HG03196 (cell line): ENCODE measurements around the gene OGFOD3.
"Not testable (repeated sequence)": the region's sequence is repeated elsewhere in the genome, so short reads cannot be mapped to it uniquely, and the experiment has no call there.

ENCODE experiments used
- ATAC-seq: cut with Tn5 transposase; IDR thresholded peaks from one replicate; pipeline ENCODE4 v1.9.1; 2021; ENCODE audit not compliant: unreplicated experiment

OGFOD3 gene

DNA sequence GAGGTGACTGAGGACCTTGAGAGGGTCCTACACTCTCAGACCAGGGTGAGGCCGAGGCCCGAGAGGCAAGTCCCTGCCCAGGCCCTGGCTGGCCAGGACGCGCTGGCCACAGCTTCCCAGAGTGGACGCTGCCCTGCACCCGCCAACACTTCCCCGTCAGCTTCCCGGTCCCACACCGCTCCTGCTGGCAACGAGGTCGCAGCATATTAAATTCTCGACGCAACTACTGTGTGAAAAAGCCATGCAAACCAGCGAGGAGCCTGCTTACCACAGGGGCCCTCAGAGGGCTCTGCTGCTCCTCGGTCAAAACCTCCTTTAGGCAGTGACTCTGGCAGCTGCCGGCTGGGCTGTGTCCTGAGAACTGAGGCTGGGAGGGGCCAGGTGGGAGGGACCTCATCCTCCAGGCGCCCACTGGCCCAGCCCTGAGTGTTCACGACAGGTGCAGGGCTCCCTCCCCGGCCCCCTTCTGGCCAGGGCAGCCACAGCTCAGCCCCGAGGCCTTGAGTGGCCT lies 61.5 kb downstream of the OGFOD3 start:
- ATAC-seq, result no peak

DNA sequence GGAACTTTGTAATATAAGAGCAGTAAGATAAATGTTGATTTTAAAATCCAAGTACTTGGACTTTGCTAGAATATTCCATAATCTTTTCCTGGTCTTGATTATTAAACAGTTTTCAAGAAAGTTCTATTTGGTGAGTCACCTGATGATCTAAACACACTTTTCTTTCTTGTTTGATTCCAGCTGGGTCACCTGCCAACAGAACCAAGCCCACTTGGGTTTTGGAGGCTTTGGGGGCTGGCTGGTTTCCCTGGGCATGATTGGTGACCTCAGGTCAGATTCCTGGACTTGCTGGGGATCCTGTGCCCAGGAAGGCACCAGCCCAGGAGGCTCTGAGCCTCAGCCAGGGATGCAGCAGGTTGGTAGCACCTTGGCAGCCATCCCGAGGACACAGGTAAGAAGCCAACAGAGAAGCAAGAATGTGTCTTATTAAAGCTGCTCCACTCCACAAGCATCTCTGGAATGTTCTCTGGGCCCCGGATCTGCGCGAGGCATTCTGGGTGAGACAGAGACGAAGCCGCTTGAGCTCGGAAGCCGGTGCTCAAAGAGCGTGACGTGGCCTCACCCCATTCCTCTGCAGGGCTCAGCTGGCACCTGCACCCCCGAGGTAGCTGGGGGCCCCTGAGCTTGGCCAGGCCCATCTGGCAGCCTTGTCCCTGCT lies 62.5 kb downstream of the OGFOD3 start:
- ATAC-seq, result no peak

- ATAC-seq, result no peak
Observed at GRCh38 chr17:82354804-82355308, 63.5 kb downstream of the OGFOD3 start.

DNA sequence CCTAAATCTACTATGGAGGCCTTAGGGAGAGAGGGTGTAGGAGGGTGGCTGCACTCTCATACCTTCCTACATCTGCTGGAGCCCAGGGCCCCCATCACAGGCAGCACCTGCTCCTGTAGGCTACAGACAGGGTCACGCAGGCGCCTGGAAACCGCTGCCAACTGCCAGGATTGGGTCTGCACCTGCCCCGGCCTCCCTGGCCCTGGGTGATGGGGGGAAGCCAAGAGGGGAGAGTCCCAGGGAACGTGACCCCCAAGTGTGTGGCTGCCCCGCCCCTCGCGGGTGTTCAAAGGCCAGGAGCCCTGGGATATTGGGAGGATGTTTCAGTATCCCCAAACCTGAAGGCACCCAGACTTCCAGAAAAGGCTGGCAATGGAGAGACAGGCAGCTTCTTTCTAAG lies 64.9 kb downstream of the OGFOD3 start:
- ATAC-seq, result no peak

DNA sequence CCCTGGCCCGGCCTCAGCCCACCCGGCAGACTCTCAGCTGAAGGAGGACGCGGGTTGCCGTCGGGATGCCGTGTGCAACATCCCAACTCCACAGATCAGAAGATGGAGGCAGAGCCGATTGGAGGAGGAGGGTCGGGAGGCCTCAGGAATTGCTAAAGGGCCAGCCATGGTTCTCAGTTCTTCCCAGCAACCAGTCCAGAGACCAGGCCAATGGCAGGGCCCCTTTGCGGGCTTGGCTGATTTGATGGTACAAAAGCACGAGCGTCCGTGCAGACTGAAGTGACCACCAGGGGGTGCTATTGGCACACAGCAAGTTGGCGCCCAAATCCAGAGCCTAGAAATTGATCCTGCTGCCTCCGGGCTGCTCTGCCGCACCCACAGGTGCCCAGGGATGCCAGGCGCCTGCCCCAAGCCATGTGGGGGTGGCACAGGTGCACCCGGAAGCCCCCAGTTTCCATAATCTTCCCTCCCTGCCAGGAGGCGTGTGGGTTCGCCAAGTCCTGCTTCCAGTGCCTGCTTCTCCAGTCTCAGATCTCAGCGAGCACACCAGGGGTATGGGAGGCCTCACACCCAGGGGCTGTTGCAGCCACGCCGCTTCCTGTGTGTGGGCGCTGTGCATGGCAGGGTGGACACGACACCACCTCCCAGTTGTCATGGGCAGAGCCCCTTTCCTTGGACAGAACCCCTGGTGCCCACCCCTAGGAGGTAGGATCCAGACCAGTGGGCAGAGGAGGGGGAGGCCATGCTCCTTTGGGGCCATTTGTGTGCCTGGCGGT lies 66.5 kb downstream of the OGFOD3 start:
- peak; percentile 55 for ATAC-seq

- peak; percentile 58 for ATAC-seq
Observed at GRCh38 chr17:82351254-82351712, 67.1 kb downstream of the OGFOD3 start.

GRCh38 chr17:82350182-82351030 lies 68.0 kb downstream of the OGFOD3 start:
- no peak for ATAC-seq

DNA sequence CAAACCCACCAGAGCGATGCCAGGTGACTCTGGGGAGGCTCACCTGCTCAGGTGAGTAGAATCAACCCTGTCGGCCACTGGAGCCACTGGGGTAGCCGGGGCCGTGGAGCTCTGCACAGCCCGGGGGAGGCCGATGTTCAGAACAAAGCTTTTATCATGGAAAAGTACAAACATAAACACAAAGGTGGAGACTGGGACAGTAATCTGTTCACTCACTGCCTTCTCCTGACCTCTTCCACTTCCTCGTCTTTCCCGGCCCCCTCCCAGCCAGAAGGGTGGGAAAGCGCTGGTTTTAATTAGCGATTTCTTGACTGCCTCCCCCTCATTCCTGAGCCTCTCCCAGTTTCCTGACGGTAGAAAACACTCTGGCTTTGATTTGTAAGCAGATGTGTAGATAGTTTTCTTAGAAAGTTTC lies 69.1 kb downstream of the OGFOD3 start:
- no peak for ATAC-seq

DNA sequence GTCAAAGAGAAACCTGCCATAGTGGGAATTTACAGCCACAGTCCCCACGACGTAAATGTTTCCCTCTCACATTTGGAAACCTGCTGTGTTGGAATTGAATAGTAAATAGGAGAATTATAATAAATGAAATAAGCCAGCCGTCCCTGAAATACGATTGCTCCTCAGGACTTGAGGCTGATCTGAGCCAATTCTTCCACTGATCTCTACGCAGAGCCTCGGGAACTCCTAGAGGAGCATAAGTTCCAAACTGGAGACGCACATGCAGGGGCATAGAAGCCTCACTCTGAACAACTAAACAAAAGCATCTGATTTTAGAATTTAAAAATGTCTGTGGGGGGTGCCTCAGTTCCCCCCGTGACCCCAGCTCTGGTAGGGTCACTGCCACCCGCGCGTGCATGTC lies 69.5 kb downstream of the OGFOD3 start:
- no peak for ATAC-seq

GRCh38 chr17:82348434-82348833 lies 70.0 kb downstream of the OGFOD3 start:
- no peak for ATAC-seq

GRCh38 chr17:82347994-82348393 lies 70.4 kb downstream of the OGFOD3 start:
- ATAC-seq, result not testable (repeated sequence)

DNA sequence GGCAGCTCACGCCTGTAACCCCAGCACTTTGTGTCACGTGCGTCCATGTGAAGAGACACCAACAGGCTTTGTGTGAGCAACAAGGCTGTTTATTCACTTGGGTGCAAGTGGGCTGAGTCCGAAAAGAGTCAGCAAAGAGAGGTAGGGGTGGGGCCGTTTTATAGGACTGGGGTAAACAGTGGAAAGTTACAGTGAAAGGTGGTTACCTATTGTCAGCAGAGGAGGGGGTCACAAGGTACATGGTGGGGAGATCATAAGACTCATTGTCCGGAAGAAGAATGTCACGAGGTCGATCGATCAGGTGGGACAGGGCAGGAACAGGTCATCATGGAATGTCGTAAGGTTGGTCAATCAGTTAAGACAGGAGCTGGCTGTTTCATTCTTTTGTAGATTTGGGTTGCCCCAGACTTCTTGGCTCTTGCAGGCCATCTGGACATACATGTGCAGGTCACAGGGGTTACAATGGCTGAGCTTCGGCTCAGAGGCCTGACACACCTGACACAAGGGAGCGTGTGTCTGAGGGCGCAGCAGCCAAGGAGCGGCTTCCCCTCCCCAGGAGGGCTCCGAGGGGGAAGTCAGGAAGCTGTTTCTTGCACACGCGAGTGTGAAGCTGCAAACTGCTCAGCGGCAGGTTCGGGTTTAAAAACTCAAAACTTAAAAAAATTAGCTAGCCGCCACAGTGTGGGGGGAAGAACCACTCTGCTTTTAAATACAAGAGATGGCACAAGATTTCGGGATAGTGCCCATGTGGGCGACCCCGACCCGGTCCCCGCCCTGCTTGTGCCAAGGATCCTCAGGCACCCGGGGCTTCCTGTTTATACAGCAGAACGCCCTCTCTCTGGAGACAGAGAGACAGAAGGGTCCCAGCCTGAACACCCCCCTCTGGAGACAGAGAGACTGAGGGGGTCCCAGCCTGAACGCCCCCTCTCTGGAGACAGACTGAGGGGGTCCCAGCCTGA lies 71.8 kb downstream of the OGFOD3 start:
- no peak for ATAC-seq

- no peak for ATAC-seq
Observed at GRCh38 chr17:82345151-82345976, 73.0 kb downstream of the OGFOD3 start.

GRCh38 chr17:82344175-82344907 lies 74.0 kb downstream of the OGFOD3 start:
- no peak for ATAC-seq

DNA sequence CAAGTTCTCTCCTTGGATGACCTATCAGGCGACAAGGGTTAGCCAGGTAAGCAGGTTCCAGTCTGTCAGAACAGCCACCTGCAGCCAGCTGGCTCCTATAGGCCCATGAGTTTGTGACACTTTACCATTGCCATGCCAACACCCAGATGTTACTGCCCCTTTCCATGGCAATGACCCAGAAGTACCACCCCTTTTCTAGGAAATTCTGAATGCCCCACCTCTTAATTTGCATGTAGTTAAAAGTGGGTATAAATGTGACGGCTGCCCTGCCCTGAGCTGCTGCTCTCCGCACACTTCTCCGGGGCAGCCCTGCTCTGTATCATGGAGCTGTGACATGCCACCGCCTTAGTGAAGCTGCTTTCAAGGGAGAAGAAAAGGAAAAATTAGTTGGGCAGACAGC lies 74.8 kb downstream of the OGFOD3 start:
- no peak for ATAC-seq

DNA sequence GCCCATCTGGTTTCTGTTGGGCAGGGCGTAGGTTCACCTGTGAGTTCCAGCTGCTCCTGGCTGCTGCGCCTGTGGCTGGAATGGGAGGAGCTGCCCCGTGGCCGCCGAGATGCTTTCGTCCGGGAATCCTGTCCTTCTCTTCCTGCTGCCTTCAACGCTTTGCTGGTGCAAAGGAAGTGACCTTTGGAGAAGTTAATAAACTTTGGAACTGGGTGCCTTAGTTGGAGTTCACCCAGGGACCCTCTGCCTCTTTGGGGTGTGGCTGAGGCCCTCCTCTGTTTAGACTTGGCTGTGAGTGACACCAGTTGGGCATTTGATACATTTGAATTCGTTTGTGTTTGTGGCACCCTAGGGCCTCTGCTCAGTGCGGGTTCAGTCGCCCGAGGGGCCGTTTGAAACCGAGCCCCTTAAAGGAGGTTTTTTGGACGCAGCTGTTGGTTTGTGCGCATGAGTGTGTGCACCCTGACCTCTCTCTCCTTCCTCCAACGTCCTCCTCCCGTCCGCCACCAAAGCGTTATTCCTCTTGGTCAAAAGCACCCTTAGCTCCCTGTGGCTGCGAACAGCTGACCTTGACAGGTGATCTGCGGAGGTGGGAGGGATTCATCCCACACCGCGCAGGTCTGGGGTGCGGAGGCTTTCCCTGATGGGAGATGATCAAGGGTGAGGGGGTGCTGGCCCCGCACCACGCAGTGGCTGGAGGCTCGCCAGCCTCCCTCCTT lies 75.9 kb downstream of the OGFOD3 start:
- ATAC-seq, result no peak

DNA sequence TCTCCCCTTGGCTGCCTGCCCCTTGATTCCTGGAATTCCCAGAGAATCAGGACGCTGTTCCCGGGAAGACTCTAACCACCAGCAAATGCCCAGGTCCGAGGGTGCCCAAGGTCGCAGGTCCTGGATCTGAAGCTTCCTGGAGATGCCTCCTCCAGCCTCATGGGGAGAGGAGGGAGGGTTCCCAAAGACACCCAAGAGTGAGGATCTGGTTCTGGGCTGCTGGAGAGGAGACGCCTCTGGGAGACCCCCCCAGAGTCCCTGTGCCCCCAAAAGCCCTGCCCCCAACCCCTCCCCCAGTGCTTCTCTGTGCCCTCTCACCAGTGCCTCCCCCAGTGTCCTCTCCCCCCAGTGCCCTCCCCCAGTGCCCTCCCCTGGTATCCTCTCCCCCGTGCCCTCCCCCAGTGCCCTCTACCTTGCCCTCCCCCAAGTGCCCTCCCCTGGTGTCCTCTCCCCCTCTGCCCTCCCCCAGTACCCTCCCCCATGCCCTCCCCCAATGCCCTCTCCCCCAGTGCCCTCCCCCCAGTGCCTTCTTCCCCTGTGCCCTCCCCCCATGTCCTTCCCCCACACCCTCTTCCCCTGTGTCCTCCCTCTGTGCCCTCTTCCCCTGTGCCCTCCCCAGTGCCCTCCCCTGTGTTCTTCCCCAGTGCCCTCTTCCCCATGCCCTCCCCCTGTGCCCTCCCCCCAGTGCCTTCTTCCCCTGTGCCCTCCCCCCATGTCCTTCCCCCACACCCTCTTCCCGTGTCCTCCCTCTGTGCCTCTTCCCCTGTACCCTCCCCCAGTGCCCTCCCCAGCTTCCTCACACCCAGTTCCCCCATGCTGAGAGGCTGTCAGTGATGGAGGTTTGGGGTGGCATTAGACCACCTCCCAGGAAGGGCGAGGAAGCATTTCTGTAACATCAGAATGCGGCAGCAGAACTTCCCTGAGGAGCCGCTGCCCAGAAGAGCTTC lies 78.5 kb downstream of the OGFOD3 start:
- ATAC-seq, result no peak
